GM12878 (cell line): ENCODE results near the gene CDC37L1. TPM values are rescaled to one million over a fixed set of nuclear protein-coding genes. Genes with fewer than 3 reads are reported as not detected.

Experiments used
- ATAC-seq: fragments of 200-7000 bp; cut with Tn5 transposase; 3 replicates; pipeline ENCODE4 v1.9.1; 2020; ENCODE audit warnings: mild to moderate bottlenecking, moderate library complexity
- BruUV-seq: library from RNA; stranded (reverse); fragments of 400-500 nt; replicated peaks from 2 replicates; lab custom pipeline; 2021; lab: Mats Ljungman, UMichigan
- CTCF ChIA-PET: fragments of 300-600 bp; sonication (Branson Sonifier 250); formaldehyde crosslinking; extraction: SDS; loops from one replicate; lab custom pipeline; 2021; ENCODE audit warnings: inconsistent platforms; lab: Yijun Ruan, JAX
- POLR2A ChIA-PET: fragments of 350-600 bp; formaldehyde crosslinking; extraction: SDS; loops from one replicate; lab custom pipeline; 2021; ENCODE audit warnings: inconsistent platforms; lab: Charles Lee
- RAD21 ChIA-PET: fragments of 300-600 bp; sonication (Branson Sonifier 250); formaldehyde crosslinking; loops from one replicate; lab custom pipeline; 2023; ENCODE audit warnings: antibody characterized with exemption; ENCODE audit not compliant: unreplicated experiment; lab: Charles Lee
- SMC1A ChIA-PET: fragments of 300-600 bp; sonication (Branson Sonifier 250); formaldehyde crosslinking; loops from one replicate; lab custom pipeline; 2023; ENCODE audit not compliant: unreplicated experiment, uncharacterized antibody; lab: Charles Lee
- DNase-seq: peaks from one replicate; pipeline ENCODE4 v3.0.0-alpha.2; 2011; ENCODE audit warnings: low read depth, low spot score
- FAIRE-seq: peaks from 3 replicates; lab custom pipeline; 2011; peaks lifted over from hg19 to GRCh38; lab: Jason Lieb, UNC
- H2AFZ ChIP-seq: 2 replicates; pipeline ENCODE4 v1.6.0; 2011; ENCODE audit warnings: low read depth, low read length, control low read depth; ENCODE audit not compliant: control insufficient read depth
- H3K27ac ChIP-seq: 2 replicates; pipeline ENCODE4 v1.5.1; 2011; ENCODE audit warnings: control low read depth; ENCODE audit not compliant: control insufficient read depth, insufficient read depth
- H3K27me3 ChIP-seq, 2 experiments: replicated peaks in 1 of 2; 2 replicates each; pipeline versions ENCODE4 v1.6.0 to v1.6.1; 2011; ENCODE audit warnings: low read length in 1 of 2; ENCODE audit not compliant: control insufficient read depth in 2 of 2, insufficient read depth in 2 of 2
- H3K36me3 ChIP-seq, 2 experiments: 2 replicates each; pipeline ENCODE4 v1.5.1; 2011; ENCODE audit warnings: low read length in 1 of 2; ENCODE audit not compliant: control insufficient read depth in 2 of 2, insufficient read depth in 2 of 2
- H3K4me1 ChIP-seq: 2 replicates; pipeline ENCODE4 v1.6.1; 2011; ENCODE audit warnings: mild to moderate bottlenecking, low read length, moderate library complexity, mixed read lengths; ENCODE audit not compliant: control insufficient read depth, insufficient read depth
- H3K4me2 ChIP-seq: 2 replicates; pipeline ENCODE4 v1.6.0; 2011; ENCODE audit warnings: control low read depth; ENCODE audit not compliant: control insufficient read depth, insufficient read depth
- H3K4me3 ChIP-seq: fragments of 200-600 bp; sonication (generic); 2 replicates; pipeline ENCODE4 v1.5.1; 2016
- H3K79me2 ChIP-seq: 2 replicates; pipeline ENCODE4 v1.6.0; 2011; ENCODE audit warnings: low read length; ENCODE audit not compliant: control insufficient read depth, insufficient read depth
- H3K9ac ChIP-seq: 2 replicates; pipeline ENCODE4 v1.8.0; 2011; ENCODE audit warnings: low read length, control low read depth, mixed read lengths; ENCODE audit not compliant: control insufficient read depth, insufficient read depth
- H3K9me3 ChIP-seq: replicated peaks from 3 replicates; pipeline ENCODE4 v1.5.1; 2011; ENCODE audit warnings: mild to moderate bottlenecking, low read length; ENCODE audit not compliant: control insufficient read depth, insufficient read depth
- H4K20me1 ChIP-seq: 2 replicates; pipeline ENCODE4 v1.6.0; 2011; ENCODE audit not compliant: control insufficient read depth, insufficient read depth
- EGR1 ChIP-seq, 2 experiments: IDR thresholded peaks; 1 replicate in 1 of 2; 2 replicates in 1 of 2; pipeline ENCODE4 v1.6.1; 2011 to 2012; ENCODE audit warnings: low read depth in 2 of 2, low read length in 2 of 2, borderline replicate concordance in 1 of 2, mild to moderate bottlenecking in 1 of 2, moderate library complexity in 1 of 2
- SUZ12 ChIP-seq: fragments of 200-600 bp; sonication (generic); IDR thresholded peaks from one replicate; pipeline ENCODE4 v1.6.1; 2018; ENCODE audit warnings: antibody characterized with exemption, mild to moderate bottlenecking; ENCODE audit not compliant: unreplicated experiment
- WGBS: methylation state at CpG from one replicate; pipeline ENCODE4 v1.1.6; 2016; ENCODE audit warnings: low lambda C conversion rate; ENCODE audit not compliant: insufficient replicate concordance, insufficient coverage; ENCODE audit errors: missing lambda C conversion rate; 5-methylcytosine and 5-hydroxymethylcytosine counted together
- in situ Hi-C: fragments of 300-500 bp; cut with MboI; formaldehyde crosslinking; loops from 9 replicates; pipeline ENCODE4 v1.14.3; 2018; ENCODE audit warnings: mixed read lengths
- intact Hi-C: fragments of 100-400 bp; cut with micrococcal nuclease; formaldehyde crosslinking; loops from one replicate; pipeline ENCODE4 v1.14.2; 2022; ENCODE audit not compliant: unreplicated experiment
- polyA plus RNA-seq, 11 experiments: library from polyadenylated mRNA; depleted of rRNA in 4 of 11; unstranded in 6 of 11; stranded (reverse) in 5 of 11; fragments of >200 nt; fragmentation: Nextera tagmentation in 4 of 11; fragmentation: Illumina TruSeq in 1 of 11; extraction: Ambion mirVana in 4 of 11; extraction: Trizol in 1 of 11; gene quantifications; 1 replicate in 1 of 11; 2 replicates in 10 of 11; pipeline versions ENCODE4 v1.2.1 to v1.2.3, GENCODE V29; 2011 to 2016; ENCODE audit warnings: inconsistent platforms in 2 of 11, missing spikeins in 2 of 11, low read depth in 1 of 11
- total RNA-seq, 4 experiments: library from RNA; depleted of rRNA in 3 of 4; stranded (reverse); fragments of >200 nt in 3 of 4; fragmentation: Illumina TruSeq in 1 of 4; extraction: Trizol in 1 of 4; gene quantifications; 2 replicates each; pipeline versions ENCODE4 v1.2.1 to v1.2.3, GENCODE V29; 2013 to 2021
- TF ChIP-seq, protein P1 (sequence below): IDR thresholded peaks from 2 replicates; pipeline ENCODE4 v1.6.1; 2012; ENCODE audit warnings: mild to moderate bottlenecking, low read depth, low read length
- TF ChIP-seq, protein P2 (sequence below): fragments of 450-650 bp; IDR thresholded peaks from 2 replicates; pipeline ENCODE4 v1.6.1; 2016; ENCODE audit warnings: mild to moderate bottlenecking
- TF ChIP-seq, protein P3 (sequence below): IDR thresholded peaks from 2 replicates; pipeline ENCODE4 v1.6.1; 2011; ENCODE audit warnings: mild to moderate bottlenecking, low read depth, low read length, moderate library complexity; ENCODE audit not compliant: insufficient replicate concordance

Gene CDC37L1
- total and polyA plus RNA-seq, 10 of the 15 experiments (the other 5 are each of a cell fraction or from before 2014, with no cell fraction given) = 2.2 to 16.6 (median 8.2) TPM

DNA sequence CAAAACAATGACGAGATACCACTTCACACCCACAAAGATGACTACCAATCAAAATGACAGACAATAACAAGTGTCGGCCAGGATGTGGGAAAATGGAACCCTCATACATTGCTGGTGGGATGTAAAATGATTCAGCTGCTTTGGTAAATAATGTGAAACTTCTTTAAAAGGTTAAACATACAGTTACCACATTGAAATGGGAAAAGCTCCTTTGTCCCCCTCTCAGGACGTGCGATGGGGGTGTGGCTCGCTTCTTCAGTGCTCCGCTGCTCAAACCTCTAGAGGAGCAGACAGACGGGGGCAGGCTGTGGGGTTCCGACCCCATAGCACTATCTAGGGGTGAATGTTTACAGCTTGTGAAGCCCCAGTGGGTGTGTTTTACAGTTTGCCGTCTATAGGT lies 25.3 kb upstream of the CDC37L1 start:
- no peak overlapping the region for H3K27ac ChIP-seq
- TF ChIP-seq EGR1 (IDR thresholded peaks at IDR 0.05; ENCODE audit: borderline replicate concordance in 1 of 2, low read depth in 2 of 2, low read length in 2 of 2) (no peak), SUZ12 (no peak)
- TF ChIP-seq, protein P1, sequence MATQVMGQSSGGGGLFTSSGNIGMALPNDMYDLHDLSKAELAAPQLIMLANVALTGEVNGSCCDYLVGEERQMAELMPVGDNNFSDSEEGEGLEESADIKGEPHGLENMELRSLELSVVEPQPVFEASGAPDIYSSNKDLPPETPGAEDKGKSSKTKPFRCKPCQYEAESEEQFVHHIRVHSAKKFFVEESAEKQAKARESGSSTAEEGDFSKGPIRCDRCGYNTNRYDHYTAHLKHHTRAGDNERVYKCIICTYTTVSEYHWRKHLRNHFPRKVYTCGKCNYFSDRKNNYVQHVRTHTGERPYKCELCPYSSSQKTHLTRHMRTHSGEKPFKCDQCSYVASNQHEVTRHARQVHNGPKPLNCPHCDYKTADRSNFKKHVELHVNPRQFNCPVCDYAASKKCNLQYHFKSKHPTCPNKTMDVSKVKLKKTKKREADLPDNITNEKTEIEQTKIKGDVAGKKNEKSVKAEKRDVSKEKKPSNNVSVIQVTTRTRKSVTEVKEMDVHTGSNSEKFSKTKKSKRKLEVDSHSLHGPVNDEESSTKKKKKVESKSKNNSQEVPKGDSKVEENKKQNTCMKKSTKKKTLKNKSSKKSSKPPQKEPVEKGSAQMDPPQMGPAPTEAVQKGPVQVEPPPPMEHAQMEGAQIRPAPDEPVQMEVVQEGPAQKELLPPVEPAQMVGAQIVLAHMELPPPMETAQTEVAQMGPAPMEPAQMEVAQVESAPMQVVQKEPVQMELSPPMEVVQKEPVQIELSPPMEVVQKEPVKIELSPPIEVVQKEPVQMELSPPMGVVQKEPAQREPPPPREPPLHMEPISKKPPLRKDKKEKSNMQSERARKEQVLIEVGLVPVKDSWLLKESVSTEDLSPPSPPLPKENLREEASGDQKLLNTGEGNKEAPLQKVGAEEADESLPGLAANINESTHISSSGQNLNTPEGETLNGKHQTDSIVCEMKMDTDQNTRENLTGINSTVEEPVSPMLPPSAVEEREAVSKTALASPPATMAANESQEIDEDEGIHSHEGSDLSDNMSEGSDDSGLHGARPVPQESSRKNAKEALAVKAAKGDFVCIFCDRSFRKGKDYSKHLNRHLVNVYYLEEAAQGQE = no peak
- TF ChIP-seq, protein P2, sequence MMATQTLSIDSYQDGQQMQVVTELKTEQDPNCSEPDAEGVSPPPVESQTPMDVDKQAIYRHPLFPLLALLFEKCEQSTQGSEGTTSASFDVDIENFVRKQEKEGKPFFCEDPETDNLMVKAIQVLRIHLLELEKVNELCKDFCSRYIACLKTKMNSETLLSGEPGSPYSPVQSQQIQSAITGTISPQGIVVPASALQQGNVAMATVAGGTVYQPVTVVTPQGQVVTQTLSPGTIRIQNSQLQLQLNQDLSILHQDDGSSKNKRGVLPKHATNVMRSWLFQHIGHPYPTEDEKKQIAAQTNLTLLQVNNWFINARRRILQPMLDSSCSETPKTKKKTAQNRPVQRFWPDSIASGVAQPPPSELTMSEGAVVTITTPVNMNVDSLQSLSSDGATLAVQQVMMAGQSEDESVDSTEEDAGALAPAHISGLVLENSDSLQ = no peak
- TF ChIP-seq, protein P3, sequence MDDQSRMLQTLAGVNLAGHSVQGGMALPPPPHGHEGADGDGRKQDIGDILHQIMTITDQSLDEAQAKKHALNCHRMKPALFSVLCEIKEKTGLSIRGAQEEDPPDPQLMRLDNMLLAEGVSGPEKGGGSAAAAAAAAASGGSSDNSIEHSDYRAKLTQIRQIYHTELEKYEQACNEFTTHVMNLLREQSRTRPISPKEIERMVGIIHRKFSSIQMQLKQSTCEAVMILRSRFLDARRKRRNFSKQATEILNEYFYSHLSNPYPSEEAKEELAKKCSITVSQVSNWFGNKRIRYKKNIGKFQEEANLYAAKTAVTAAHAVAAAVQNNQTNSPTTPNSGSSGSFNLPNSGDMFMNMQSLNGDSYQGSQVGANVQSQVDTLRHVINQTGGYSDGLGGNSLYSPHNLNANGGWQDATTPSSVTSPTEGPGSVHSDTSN = no peak
- TF ChIP-seq, all 136 proteins: peak for 0
- H3K9me3 ChIP-seq = no peaks in the 10 kb centered on the region
- intact Hi-C loops (no loop called here), in situ Hi-C loops (no loop called here)
- no peak overlapping the region for H3K9ac ChIP-seq
- ChIA-PET CTCF (no interaction called here), RAD21 (no interaction called here), SMC1A (interaction anchor here (1.0 kb wide), 1 partner anchor 9 kb away, joined by 3 read pairs; no protein-coding TSS in a partner anchor), POLR2A (interaction anchor here (1.1 kb wide), 1 partner anchor 48 kb away, joined by 4 read pairs; no protein-coding TSS in a partner anchor)
- no peak overlapping the region for H3K4me2 ChIP-seq
- H4K20me1 ChIP-seq = no peaks in the 10 kb centered on the region
- H3K36me3 ChIP-seq = no peaks in the 10 kb centered on the region
- 70% methylated on average over 9 of the region's 9 CpGs for WGBS
- H2AFZ ChIP-seq = no peak overlapping the region
- FAIRE-seq (no peak), DNase-seq (no peak), ATAC-seq (no peak)
- no TSS peak for BruUV-seq
- H3K79me2 ChIP-seq = no peaks in the 10 kb centered on the region
- no peaks in the 10 kb centered on the region for H3K4me1 ChIP-seq
- H3K4me3 ChIP-seq = no peak overlapping the region
- no peaks in the 10 kb centered on the region for H3K27me3 ChIP-seq
